Measurements from ENCODE around the gene SLC12A8.

- no peak for TF ChIP-seq CTCF (IDR thresholded peaks at IDR 0.05)
- TF ChIP-seq POLR2A (IDR thresholded peaks at IDR 0.05), result no peak
Observed at GRCh38 chr3:125045194-125045593, 167.4 kb downstream of the SLC12A8 start.
